Middle frontal gyrus (tissue), 1 donor: ENCODE results near the gene EAPP.
"Not testable (repeated sequence)": the region's sequence is repeated elsewhere in the genome, so short reads cannot be mapped to it uniquely, and the experiment has no call there.

Experiments used
- DNase-seq: peaks from one replicate; pipeline ENCODE4 v3.0.0-alpha.2; 2015; ENCODE audit warnings: low spot score; ENCODE audit errors: extremely low spot score

The EAPP gene, protein sequence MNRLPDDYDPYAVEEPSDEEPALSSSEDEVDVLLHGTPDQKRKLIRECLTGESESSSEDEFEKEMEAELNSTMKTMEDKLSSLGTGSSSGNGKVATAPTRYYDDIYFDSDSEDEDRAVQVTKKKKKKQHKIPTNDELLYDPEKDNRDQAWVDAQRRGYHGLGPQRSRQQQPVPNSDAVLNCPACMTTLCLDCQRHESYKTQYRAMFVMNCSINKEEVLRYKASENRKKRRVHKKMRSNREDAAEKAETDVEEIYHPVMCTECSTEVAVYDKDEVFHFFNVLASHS

DNA sequence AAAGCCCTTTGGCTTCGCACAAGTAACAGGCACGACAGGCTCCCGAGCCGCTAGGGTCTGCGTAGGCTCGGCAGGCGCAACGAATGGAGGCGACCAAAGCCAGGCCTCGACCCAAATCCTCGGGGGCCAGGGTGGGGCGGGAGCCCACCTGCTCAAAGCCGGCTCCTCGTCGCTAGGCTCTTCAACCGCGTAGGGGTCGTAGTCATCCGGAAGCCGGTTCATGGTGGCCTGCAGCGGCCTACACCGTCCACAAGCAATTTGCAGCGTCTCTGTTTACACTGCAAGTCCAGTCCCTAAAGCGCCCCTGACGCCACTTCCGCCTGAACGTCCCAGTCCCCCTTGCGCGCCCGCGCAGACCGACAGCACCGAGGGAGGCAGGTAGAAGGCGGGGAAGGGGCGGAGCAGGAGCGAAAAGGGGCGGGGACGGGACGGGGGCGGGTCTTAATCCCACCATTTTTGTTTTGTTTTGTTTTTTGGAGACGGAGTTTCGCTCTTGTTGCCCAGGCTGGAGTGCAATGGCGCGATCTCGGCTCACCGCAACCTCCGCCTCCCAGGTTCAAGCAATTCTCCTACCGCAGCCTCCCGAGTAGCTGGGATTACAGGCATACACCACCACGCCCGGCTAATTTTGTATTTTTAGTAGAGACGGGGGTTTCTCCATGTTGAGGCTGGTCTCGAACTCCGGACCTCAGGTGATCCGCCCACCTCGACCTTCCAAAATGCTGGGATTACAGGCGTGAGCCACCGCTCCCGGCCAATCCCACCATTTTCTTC is at the start of gene EAPP:
Gene EAPP, minus strand, starts transcription at position 295 of the 774 bp plus-strand sequence. Its CDS starts 73 bp downstream, at position 222.
- peak; percentile 93 for DNase-seq

DNA sequence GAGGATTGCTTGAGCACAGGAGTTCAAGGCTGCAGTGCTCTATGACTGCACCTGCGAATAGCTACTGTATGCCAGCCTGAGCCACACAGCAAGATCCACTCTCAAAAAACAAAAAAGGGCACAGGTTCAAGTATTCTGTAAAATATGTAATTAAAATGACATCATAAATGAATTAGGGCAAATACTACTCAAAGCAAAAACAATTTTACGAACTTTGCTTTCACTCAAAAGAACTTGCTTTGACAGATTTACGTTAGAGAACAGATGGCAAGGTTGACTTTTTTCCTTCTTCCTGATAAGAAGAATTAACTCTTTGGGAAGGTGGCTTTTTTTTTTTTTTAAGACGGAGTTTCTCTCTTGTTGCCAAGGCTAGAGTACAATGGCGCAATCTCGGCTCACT is 44.0 kb upstream of the EAPP start:
- DNase-seq, result no peak

DNA sequence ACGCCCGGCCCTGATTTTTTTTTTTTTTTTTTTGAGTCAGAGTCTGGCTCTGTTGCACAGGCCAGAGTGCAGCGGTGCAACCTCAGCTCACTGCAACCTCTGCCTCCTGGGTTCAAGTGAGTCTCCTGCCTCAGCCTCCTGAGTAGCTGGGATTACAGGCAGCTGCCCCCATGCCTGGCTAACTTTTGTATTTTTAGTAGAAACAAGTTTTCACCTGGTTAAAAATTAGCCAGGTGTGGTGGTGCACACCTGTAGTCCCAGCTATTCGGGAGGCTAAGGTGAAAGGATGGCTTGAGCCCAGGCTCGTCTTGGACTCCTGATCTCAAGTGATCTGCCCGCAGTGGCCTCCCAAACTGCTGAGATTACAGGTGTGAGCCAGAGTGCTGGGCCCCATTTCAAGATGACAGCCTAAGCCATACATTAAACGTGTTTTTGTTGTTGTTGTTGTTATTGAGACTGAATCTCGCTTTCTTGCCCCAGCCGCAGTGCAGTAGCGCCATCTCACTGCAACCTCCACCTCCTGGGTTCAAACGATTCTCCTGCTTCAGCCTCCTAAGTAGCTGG is 42.7 kb upstream of the EAPP start:
- DNase-seq, result no peak

DNA sequence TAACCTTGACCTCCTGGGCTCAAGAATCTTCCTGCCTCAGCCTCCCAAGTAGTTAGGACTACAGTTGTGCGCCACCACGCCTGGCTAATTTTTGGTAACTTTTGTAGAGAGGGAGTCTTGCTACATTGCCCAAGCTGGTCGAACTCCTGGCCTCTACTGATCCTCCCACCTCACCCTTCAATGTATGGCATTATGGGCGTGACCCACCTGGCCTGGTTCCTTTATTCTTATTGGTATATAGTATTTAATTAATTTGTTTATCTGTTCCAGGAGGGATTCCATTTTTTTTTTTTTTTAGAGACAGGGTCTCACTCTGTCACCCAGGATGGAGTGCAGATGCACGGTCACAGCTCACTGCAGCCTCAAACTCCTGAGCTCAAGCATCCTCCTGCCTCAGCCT is 40.9 kb upstream of the EAPP start:
- DNase-seq, result no peak

DNA sequence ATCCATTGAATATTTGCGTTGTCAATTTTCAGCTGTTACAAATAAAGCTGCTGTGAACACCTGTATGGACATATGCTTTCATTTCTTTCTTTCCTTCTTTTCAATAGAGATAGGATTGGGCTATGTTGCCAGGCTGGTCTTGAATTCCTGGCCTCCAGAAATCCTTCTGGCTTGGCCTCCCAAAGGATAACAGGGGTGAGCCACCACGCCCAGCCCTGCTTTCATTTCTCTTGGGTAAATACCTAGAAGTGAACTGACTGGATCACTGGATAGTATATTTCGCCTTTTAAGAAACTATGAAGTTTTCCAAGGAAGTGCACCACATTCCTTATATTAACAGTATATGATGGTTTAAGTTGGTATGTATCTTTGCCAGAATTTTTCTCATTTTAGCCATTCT is 32.3 kb upstream of the EAPP start:
- DNase-seq, result no peak

DNA sequence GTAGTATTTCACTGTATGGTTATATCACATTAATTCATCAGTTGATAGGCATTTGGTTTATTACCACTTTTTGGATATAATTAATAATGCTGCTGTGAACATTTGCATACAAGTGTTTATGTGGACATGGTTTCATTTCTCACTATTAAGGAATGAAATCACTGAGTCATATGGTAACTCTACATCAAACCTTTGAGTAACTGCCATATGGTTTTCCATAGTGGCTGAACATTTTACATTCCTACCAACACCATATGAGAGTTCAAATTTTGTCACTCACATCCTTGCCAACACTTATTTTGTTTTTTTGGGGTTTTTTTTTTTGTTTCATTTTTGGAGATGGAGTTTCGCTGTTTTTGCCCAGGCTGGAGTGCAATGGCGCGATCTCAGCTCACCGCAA is 30.2 kb upstream of the EAPP start:
- DNase-seq, result no peak

DNA sequence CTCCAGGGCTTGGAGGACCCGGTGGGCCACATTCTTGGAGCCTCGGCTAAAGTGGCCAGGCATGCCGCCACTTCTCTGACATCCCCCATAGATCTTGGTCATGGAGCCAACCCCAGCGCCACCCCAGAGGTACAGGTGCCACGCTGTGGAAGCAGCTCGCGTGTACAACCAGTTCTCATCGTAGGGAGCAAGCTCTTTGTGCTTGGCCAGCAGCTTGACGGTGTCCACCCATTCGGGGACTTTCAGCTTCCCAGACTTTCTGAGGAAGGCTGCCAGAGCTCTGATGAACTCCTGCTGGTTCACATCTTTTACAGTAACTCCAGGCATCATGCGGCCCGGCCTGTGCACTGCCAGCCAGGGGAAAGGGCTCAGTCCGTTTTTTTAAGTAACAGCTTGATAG is 29.3 kb upstream of the EAPP start:
- DNase-seq, result no peak

DNA sequence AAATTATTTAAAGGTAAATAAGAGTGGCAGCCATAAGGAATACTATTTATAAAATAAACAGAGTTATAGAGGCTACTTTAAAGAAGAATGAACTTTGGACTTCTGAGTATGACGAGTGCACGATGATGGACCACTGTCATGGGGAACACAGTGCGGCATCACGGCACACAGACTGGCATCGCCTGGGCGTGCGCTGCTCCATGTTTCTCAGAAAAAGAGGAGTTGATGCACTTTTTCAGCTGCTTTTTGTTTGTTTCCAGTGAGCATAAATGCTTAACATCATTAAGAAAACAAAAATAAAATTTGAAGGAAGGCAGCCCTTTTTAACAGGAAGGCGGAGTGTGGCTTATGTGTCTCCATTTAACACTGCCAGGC is 23.3 kb upstream of the EAPP start:
- DNase-seq, result no peak

DNA sequence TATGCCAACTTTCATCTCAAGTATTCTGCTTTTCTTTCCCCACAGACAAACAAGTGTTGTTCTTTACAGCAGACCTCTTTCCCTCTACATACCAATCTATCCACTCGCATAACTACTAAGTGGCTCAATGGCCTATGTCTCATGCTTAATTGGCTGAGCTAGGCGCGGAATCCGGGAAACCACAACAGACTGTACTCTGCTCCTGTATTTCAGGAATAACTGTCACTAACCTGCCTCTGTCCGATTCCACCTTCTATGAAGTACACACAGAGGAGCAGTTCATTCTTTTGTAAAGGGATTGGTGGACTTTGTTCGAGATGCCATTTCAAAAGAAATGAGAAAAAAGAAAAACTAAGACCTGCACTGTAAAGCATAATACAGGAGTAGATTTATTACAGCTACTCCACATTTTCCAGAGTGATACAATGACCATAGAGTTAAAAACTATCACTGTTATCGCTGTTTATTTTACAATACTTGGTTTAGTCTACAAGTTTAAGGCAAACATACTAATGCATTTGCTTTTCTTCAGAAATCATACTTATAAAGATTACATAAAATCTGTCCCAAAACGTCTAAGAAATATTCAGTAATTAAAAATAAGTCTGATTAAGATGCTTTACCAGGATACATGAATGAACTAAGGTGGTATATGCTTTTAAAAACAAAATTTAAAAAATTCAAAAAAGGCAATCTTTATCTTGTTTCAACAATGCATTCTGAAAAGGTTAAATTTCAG is 22.7 kb upstream of the EAPP start:
- not testable (repeated sequence) for DNase-seq

DNA sequence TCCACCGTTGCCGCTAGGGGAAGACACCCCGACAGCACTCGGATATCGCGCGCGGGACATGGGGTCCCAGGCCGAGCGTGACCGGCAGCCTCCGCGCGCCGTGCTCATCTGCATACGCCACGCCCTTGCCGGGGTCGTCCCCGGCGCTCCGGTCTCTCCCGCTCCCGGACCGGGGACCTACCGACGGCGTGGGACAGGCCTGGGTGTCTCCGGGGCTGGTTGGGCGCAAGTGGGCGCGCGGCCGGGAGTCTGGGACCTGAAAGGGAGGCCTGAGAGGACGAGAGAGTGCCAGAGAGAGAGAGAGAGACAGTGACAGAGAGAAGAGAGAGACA is 17.0 kb upstream of the EAPP start:
- not testable (repeated sequence) for DNase-seq

DNA sequence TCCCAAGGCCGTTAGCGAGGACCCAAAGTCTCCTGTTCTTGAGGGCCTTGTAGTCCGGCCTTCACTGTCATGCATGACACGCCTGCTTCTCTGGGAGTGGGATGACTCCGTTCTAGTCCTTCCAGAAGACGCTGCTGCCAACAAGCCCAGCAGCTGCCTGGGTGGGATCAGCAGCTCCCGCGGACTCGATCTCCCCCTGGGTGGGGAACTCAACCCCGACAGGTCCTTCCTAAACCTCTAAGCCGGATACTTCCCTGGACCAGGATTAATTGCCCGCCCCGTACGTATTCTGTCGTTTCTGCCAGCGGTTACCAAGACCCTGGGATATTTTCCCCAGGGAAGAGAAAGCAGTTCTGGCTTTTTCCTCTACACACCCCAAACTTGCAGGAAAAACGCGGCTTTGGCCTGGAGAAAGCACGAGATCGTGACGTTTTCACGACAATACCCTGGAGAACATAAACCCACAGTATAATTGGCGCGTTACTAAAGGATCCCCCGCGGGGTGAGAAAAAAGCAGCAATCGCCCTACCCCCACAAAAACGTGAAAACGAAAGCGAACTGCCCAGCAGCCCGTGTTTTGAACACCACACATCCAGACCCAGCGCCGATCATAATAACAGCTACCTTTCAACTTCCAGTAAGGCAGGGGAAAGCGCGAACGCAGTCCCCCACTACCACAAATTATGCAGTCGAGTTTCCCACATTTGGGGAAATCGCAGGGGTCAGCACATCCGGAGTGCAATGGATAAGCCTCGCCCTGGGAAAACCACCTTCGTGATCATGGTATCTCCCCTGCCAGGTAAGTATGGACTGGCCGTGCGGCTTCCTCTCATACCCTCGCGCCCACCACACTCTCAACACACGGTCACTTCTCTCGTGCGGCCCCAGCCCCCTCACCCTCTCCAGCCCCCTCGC is 16.3 kb upstream of the EAPP start:
- DNase-seq, result not testable (repeated sequence)

DNA sequence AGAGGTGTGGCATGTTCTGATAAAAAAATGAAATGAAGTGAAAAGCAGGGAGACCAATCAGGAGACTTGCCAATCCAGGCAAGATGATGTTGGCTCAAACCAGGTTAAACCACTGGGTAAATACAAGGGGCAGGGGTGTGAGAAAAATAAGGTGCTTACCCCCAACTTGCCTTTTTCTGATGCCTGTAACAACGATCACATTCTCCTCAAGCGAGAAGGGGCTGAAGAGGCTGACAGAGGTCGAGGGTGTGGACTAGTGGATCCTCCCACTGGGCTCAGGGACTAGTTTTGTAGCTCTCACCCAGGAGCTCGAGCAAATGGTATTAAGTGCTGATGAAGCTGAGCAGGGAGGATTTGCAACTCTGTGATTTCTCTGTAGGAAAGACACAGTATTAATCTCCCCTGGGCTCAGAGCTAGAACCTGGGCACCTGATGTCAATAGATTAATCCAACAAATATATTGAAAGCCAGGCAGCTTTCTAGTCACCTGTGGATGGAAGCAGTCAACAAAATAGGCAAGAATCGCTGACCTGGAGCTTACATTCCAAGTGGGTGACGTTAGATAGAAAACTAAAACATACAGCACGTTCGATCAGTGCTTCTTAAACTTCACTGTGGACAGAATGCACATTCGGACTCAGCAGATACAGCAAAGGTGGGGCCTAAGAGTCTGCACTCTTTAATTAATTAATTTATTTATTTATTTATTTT is 15.2 kb upstream of the EAPP start:
- no peak for DNase-seq

DNA sequence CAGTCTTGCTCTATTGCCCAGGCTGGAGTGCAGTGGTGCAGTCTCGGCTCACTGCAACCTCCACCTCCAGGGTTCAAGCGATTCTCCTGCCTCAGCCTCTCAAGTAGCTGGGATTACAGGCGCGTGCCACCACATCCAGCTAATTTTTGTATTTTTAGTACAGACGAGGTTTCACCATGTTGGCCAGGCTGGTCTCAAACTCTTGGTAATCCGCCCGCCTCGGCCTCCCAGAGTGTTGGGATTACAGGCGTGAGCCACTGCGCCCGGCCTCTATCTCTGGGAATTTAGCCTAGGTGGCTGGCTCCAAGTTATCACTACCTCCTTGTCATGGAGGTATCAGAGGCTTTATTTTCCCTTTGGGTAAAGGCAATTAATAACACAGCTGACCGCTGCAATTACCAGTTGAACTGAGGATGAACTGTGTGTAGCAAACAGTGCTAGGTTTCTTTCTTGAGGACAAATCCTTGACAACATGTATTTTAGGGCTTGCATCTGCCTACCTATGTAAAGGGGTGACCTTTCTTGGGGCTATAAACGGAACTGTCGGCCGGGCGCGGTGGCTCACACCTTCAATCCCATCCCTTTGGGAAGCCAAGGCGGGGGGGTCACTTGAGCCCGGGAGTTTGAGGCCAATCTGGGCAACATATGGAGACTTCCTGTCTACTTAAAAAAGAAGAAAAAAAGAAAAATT is 9.9 kb upstream of the EAPP start:
- not testable (repeated sequence) for DNase-seq

DNA sequence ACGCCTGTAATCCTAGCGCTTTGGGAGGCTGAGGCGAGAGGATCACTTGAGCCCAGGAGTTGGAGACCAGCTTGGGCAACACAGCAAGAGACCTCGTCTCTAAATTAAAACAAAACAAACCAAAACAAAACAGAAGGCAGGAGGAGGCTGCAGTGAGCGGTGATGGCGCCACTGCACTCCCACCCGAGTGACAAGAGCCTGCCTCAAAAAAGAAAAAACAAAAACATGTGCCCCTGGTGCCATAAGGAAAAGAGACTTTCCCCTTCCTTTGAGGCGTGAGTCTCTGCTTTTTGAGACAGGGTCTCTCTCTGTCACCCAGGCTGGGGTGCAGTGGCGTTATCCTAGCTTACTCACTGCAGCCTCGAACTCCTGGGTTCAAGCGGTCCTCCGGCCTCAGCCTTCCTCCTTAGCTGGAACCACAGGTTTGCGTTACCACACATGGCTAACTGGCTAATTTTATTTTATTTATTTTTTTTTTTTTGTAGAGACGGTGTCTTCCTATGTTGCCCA is 9.0 kb upstream of the EAPP start:
- DNase-seq, result no peak

DNA sequence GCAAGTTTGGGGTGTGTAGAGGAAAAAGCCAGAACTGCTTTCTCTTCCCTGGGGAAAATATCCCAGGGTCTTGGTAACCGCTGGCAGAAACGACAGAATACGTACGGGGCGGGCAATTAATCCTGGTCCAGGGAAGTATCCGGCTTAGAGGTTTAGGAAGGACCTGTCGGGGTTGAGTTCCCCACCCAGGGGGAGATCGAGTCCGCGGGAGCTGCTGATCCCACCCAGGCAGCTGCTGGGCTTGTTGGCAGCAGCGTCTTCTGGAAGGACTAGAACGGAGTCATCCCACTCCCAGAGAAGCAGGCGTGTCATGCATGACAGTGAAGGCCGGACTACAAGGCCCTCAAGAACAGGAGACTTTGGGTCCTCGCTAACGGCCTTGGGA is 7.6 kb upstream of the EAPP start:
- not testable (repeated sequence) for DNase-seq

DNA sequence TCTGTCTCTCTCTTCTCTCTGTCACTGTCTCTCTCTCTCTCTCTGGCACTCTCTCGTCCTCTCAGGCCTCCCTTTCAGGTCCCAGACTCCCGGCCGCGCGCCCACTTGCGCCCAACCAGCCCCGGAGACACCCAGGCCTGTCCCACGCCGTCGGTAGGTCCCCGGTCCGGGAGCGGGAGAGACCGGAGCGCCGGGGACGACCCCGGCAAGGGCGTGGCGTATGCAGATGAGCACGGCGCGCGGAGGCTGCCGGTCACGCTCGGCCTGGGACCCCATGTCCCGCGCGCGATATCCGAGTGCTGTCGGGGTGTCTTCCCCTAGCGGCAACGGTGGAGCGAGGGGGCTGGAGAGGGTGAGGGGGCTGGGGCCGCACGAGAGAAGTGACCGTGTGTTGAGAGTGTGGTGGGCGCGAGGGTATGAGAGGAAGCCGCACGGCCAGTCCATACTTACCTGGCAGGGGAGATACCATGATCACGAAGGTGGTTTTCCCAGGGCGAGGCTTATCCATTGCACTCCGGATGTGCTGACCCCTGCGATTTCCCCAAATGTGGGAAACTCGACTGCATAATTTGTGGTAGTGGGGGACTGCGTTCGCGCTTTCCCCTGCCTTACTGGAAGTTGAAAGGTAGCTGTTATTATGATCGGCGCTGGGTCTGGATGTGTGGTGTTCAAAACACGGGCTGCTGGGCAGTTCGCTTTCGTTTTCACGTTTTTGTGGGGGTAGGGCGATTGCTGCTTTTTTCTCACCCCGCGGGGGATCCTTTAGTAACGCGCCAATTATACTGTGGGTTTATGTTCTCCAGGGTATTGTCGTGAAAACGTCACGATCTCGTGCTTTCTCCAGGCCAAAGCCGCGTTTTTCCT is 7.0 kb upstream of the EAPP start:
- not testable (repeated sequence) for DNase-seq

DNA sequence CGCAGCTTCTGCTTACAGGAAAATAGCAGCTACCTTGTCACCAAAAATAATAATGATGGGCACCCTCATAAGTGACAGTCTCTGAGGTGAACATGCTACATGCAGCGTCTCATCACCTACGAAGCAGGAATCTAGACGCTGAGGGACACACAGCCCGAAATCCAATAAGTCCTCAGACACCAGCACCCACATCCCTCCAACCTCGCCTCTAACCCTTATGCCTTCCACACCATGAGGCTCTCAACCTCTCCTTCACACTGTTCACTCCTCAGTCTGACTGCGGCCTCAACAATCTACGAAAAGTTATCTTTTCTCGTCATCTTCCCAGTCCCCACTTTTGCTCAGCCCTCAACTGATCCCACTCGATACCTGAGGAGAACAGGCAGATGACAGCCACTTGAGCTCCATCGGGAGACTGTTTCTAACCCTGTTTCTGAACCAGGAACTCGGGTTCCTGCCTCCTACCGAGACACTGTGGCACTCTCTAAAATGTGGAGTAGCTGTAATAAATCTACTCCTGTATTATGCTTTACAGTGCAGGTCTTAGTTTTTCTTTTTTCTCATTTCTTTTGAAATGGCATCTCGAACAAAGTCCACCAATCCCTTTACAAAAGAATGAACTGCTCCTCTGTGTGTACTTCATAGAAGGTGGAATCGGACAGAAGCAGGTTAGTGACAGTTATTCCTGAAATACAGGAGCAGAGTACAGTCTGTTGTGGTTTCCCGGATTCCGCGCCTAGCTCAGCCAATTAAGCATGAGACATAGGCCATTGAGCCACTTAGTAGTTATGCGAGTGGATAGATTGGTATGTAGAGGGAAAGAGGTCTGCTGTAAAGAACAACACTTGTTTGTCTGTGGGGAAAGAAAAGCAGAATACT is 919 bp upstream of the EAPP start:
- not testable (repeated sequence) for DNase-seq
